HG02798 (cell line): ENCODE data around the gene SETD5.
A peak's percentile ranks its signal among the peaks of the same experiment; 100 is the strongest.

ENCODE experiments used
- ATAC-seq: cut with Tn5 transposase; IDR thresholded peaks from one replicate; pipeline ENCODE4 v1.9.1; 2021; ENCODE audit warnings: mild to moderate bottlenecking; ENCODE audit not compliant: unreplicated experiment, poor library complexity

Gene SETD5, protein sequence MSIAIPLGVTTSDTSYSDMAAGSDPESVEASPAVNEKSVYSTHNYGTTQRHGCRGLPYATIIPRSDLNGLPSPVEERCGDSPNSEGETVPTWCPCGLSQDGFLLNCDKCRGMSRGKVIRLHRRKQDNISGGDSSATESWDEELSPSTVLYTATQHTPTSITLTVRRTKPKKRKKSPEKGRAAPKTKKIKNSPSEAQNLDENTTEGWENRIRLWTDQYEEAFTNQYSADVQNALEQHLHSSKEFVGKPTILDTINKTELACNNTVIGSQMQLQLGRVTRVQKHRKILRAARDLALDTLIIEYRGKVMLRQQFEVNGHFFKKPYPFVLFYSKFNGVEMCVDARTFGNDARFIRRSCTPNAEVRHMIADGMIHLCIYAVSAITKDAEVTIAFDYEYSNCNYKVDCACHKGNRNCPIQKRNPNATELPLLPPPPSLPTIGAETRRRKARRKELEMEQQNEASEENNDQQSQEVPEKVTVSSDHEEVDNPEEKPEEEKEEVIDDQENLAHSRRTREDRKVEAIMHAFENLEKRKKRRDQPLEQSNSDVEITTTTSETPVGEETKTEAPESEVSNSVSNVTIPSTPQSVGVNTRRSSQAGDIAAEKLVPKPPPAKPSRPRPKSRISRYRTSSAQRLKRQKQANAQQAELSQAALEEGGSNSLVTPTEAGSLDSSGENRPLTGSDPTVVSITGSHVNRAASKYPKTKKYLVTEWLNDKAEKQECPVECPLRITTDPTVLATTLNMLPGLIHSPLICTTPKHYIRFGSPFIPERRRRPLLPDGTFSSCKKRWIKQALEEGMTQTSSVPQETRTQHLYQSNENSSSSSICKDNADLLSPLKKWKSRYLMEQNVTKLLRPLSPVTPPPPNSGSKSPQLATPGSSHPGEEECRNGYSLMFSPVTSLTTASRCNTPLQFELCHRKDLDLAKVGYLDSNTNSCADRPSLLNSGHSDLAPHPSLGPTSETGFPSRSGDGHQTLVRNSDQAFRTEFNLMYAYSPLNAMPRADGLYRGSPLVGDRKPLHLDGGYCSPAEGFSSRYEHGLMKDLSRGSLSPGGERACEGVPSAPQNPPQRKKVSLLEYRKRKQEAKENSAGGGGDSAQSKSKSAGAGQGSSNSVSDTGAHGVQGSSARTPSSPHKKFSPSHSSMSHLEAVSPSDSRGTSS (N-terminal part only)

GRCh38 chr3:9397332-9397905 is at the start of gene SETD5:
Gene SETD5, plus strand, starts transcription at chr3:9397615. Its CDS starts 31,324 bp downstream, at chr3:9428939.
- peak; percentile 59 for ATAC-seq

- no peak for ATAC-seq
These were observed 49.5 kb upstream of the SETD5 start for GRCh38 chr3:9347887-9348286.

DNA sequence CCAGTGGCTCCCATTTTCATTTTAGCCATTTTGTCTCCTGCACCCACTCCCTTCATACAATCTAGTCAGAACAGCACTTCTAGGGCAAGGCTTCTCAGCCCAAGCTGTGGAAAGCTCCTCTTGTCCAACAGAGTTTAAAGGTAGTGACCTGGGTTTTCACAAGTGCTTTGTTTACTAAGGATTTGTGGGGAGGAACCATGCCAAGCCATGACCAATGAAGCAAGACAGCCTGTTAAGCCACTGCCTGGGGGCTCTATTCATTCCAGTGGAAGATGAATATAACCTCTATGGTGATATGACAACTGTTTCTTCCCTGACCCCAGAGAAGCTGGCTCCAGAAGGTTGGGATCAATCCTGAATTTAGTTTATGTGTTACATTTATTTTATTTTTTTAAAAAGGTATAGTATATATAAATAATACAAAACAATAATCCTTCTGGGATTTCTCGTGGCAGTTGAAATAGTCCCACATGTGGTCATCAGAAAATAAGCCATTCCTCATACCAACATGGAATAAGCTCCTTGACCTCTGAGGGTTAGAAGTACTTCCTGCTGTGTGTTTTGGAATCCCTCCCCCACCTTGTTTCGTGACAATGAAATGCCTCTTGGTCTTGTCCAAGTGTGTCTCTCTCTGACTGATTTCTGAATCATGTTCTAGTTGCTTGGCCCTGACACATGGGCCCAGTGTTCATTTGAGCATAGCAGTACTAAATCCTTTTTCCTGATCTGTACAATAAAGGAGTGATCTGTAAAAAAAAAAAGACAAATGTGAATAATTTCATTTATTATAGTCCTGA is 47.9 kb upstream of the SETD5 start:
- no peak for ATAC-seq

DNA sequence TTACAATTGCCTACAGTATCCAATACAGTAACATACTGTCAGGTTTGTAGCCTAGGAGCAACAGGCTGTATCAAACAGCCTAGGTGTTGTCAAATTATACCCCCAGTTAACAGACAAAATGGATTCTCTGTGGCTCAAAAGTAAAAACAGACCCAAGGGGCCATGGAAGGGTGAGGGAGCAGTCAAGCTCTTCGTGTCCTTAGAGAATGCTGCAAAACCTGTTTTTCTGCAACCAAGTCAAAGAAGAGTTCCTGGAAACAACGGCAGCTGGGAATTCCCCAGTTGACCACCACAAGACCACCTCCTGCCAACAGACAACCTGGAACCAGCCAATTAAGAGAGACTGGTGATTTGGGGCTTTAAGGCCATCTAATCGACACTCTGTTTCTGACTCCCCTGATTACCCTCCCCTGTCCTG is 45.7 kb upstream of the SETD5 start:
- no peak for ATAC-seq

- no peak for ATAC-seq
These were observed 44.3 kb upstream of the SETD5 start for GRCh38 chr3:9352917-9353752.

- no peak for ATAC-seq
These were observed 35.6 kb upstream of the SETD5 start for GRCh38 chr3:9361691-9362388.

DNA sequence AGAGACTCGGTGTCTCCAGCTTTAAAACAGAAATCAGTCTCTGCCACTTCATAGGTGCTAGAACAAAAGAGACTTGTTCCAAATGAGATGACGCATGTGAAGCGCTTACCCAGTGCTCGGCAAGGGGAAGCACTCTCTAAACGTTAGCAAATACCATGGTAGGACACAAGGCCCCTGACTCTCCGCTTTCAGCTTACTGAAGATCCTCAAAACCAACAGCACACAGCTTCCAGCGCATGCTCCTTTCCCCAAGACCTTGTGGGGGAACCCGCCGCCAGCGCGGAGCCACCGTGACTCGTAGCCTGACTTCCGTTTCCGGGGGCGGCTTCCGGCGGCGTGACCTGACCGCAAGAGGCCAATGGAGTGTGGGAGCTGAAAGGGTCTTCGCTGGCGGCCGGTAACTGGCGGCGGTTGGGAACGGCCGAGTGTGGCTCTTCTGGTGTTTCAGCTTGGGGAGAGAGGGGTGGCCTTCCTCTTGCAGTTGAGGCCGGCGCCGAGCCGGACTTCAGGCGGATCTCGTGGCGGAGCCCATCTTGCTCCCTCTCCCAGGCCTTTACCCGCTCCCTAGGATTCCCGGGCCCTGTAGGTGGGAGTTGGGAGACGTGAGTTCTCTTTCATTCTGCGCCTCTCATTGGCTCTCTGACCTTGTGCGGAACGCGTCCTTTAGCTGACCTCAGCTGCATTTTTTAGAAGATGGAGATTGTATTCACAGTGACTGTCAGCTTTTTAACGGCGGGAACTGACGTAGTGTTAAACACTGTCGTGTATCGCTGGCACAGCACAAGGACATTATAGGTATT is 34.5 kb upstream of the SETD5 start, which contains the start of gene THUMPD3:
Gene THUMPD3, plus strand, starts transcription at position 324 of the 800 bp plus-strand sequence. CDS start 2,015 bp downstream, outside the sequence.
- ATAC-seq, result peak; percentile 99

DNA sequence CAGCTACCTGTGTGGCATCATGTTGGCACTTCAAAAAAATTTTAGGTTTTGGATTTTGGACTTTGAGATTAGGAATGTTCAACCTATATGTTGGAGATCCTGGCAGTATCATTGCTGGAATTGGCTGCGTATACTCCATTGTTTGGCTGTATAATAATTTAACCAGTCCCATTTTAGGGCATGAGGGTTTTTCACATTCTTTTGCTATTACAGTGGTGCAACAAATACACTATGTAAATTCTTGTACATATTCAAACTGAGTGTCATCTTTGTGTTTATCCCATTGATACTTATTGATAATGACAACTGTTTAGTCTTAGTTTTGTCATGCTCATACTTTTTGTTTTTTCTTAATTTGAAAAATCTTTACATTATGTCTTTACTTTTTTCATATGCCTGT is 27.9 kb upstream of the SETD5 start:
- no peak for ATAC-seq

DNA sequence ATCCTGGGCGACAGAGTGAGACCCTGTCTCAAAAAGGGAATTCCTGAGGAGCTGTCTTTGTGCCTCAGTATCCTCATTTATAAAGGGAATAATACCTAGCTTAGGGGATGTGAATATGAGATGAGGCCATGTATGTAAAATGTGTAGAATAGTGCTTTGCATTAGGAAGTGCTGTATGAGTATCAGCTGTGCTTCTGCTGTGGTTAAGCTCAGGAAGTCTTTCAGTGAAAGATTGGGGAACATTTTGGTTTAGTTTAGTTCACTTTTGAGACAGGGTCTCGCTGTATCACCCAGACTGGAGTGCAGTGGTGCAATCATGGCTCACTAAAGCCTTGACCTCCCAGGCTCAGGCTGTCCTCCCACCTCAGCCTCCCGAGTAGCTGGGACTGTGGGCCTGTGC is 23.9 kb upstream of the SETD5 start:
- no peak for ATAC-seq

DNA sequence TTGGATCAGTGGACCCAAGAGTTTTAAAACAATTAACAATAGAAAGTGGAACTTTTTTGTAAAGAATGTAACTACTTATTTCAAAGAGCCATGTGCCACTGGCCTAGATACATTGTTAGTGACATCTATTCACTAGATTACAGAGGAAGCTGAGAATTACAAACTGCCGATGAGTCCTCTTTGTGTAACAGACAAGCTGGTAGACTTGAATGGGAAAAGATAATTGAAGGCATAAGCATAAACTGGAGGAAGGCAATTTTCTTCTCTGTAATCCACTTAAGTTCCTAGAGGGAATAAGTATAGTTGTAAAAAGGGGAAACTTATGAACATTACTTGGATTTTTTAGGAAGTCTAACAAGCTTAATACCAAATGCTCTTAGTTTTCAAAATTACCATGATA is 19.4 kb upstream of the SETD5 start:
- ATAC-seq, result no peak

DNA sequence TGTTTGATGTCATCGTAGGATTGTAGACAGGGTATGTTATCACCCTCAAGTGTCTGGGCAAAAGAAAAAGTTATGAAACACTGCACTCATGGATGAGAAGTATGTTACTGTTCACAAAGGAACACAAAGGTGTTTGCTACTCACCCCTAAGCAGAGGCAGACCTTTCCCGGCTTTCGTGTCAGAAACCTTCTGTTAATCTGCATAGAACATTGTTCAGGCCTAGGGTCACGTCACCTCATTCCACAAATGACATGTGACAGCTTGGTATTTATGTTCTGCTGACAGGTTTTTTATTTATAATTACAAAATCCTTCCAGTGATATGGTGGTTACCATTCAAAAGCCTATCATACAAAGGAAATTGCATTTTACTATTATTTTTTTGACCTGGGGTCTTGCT is 18.1 kb upstream of the SETD5 start:
- no peak for ATAC-seq

- no peak for ATAC-seq
These were observed 17.4 kb upstream of the SETD5 start for GRCh38 chr3:9380014-9380413.

GRCh38 chr3:9384141-9384828 is 13.1 kb upstream of the SETD5 start:
- no peak for ATAC-seq

DNA sequence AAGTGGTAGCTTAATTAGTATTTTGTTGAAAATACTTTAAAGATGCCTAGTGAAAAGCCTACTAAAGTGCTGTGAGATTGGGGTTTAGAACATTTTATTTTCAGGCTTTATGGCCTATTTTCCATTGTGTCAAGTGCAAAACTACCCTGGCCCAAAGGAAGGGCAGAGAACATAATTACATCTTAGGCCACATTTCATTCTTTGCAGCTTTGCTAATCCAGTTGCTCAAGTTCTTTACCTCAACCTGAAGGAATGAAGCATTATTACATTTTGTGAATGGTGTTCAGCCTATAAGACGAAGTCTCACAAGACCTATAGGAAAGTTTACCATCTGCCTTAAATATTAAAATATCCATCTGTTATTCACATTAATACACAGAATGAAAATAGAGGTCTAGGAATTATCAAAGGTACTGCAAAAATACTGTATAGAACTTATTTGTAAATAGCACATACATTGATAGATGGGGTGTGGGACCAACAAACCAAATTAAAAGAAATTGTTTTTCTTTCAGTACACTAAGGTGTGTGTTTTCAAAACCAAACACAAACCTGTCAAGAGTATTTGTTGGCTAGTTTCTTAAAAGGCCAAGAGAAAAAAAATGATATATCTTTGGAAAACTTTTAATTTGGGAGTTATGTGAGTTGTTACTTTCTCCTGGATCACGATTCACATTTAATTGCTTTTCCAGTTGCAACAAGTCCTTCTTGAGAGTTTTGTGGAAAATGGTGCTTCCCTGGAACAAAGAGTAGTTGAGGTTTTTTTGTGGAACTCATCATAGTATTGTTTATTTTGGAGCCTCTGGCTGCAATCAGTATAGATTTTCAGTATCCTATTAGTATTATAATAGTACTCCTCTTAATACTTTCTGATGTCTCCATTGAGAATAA is 12.0 kb upstream of the SETD5 start:
- no peak for ATAC-seq

- no peak for ATAC-seq
These were observed 11.3 kb upstream of the SETD5 start for GRCh38 chr3:9386078-9386459.
